Stimulated activated CD8-positive, alpha-beta memory T cell treated with anti-CD3 and anti-CD28 coated beads, Interleukin-2, amount 100 ng/mL, for 48 hours (primary cell): ENCODE results near the gene DERL2.

ENCODE experiments used
- DNase-seq, 2 donors: peaks; one replicate each; pipeline ENCODE4 v3.0.0-alpha.2; 2020; ENCODE audit warnings: low read depth in 2 of 2

Gene DERL2

GRCh38 chr17:5501685-5502084, 15.7 kb upstream of the DERL2 start:
- no peak for DNase-seq

- DNase-seq = peak; percentile 55 to 65
These were observed 14.8 kb upstream of the DERL2 start for GRCh38 chr17:5500589-5501391.

GRCh38 chr17:5500247-5500588, 14.2 kb upstream of the DERL2 start:
- DNase-seq = no peak

- no peak for DNase-seq
These were observed 13.7 kb upstream of the DERL2 start for GRCh38 chr17:5499476-5500231.

- no peak for DNase-seq
These were observed 7.0 kb upstream of the DERL2 start for GRCh38 chr17:5492970-5493369.

GRCh38 chr17:5488752-5489151, 2.8 kb upstream of the DERL2 start:
- DNase-seq = no peak

- DNase-seq = peak; percentile 91 to 96
These were observed 487 bp upstream of the DERL2 start, which contains the start of gene MIS12 for GRCh38 chr17:5486206-5487124. Gene MIS12, plus strand, starts transcription at chr17:5486566. Its CDS starts 2,297 bp downstream, at chr17:5488863.

GRCh38 chr17:5481451-5481850, 4.5 kb downstream of the DERL2 start:
- no peak for DNase-seq

GRCh38 chr17:5480962-5481361, 5.0 kb downstream of the DERL2 start:
- no peak for DNase-seq

- DNase-seq = no peak
These were observed 7.0 kb downstream of the DERL2 start for GRCh38 chr17:5478992-5479391.

GRCh38 chr17:5473906-5474305, 12.1 kb downstream of the DERL2 start:
- DNase-seq = no peak

GRCh38 chr17:5472511-5472910, 13.5 kb downstream of the DERL2 start:
- no peak for DNase-seq

GRCh38 chr17:5468075-5468473, 17.9 kb downstream of the DERL2 start:
- DNase-seq = no peak

- no peak for DNase-seq
These were observed 18.6 kb downstream of the DERL2 start for GRCh38 chr17:5467416-5467815.

- DNase-seq = no peak
These were observed 19.7 kb downstream of the DERL2 start for GRCh38 chr17:5466295-5466694.

GRCh38 chr17:5464717-5465507, 21.1 kb downstream of the DERL2 start:
- no peak for DNase-seq

GRCh38 chr17:5446786-5447185, 39.2 kb downstream of the DERL2 start:
- no peak for DNase-seq

- DNase-seq = no peak
These were observed 41.8 kb downstream of the DERL2 start for GRCh38 chr17:5444209-5444608.

- no peak for DNase-seq
These were observed 42.2 kb downstream of the DERL2 start for GRCh38 chr17:5443728-5444127.

GRCh38 chr17:5439446-5439764, 46.6 kb downstream of the DERL2 start:
- no peak for DNase-seq

- DNase-seq = peak; percentile 87 to 91
These were observed 47.1 kb downstream of the DERL2 start, which contains the start of gene C1QBP for GRCh38 chr17:5438716-5439445. Gene C1QBP, minus strand, starts transcription at chr17:5439155. Its CDS starts 82 bp downstream, at chr17:5439073.
